OCI-LY1 (cell line): ENCODE data around the gene SDK1.

Experiments
- EZH2 ChIP-seq: fragments of 200-600 bp; sonication (generic), shearing (Covaris generic); IDR thresholded peaks from 2 replicates; pipeline ENCODE4 v1.8.0; 2017; ENCODE audit warnings: borderline replicate concordance, mixed run types, mild to moderate bottlenecking, antibody characterized with exemption, low read length, moderate library complexity, mixed read lengths
- TF ChIP-seq, protein P1 (sequence below): fragments of 200-600 bp; sonication (generic), shearing (Covaris generic); IDR thresholded peaks from 2 replicates; pipeline ENCODE4 v1.5.1; 2017; ENCODE audit warnings: mild to moderate bottlenecking, antibody characterized with exemption, low read length, moderate library complexity, mixed read lengths

- TF ChIP-seq, protein P1, sequence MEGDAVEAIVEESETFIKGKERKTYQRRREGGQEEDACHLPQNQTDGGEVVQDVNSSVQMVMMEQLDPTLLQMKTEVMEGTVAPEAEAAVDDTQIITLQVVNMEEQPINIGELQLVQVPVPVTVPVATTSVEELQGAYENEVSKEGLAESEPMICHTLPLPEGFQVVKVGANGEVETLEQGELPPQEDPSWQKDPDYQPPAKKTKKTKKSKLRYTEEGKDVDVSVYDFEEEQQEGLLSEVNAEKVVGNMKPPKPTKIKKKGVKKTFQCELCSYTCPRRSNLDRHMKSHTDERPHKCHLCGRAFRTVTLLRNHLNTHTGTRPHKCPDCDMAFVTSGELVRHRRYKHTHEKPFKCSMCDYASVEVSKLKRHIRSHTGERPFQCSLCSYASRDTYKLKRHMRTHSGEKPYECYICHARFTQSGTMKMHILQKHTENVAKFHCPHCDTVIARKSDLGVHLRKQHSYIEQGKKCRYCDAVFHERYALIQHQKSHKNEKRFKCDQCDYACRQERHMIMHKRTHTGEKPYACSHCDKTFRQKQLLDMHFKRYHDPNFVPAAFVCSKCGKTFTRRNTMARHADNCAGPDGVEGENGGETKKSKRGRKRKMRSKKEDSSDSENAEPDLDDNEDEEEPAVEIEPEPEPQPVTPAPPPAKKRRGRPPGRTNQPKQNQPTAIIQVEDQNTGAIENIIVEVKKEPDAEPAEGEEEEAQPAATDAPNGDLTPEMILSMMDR: no peak
- TF ChIP-seq EZH2: no peak
These were observed 901.9 kb downstream of the SDK1 start for GRCh38 chr7:4202954-4203353.
